Measurements from ENCODE around the gene AZGP1.

DNA sequence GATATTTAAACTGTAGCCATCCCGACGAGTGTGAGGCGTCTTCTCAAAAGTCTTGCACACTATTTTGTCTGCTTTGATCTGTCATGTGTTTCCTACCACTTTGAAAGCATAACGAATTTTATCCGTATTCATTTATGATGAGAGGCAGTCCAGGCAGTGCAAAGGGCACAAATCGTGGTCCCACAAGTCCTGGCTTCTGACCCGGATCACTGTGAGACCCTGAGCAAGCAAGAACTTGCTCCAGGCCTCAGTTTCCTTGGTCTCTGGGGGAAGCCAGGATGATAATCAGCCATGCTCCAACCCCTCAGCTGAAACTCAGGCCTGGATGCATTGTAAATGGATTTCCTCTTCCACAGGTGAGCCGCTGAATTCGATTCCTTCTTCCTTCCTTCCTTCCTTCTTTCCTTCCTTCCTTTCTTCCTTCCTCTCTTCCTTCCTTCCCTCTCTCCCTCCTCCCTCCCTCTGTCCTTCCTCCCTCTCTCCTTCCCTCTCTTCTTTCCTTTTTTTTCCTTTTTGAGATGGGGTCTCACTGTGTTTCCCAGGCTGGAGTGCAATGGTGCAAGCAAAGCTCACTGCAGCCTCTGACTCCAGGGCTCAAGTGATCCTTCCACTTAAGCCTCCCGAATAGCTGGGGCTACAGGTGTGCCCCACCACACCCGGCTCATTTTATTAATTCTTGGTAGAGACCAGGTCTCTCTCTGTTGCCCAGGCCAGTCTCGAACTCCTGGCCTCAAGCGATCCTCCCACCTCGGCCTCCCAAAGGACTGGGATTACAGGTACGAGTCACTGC lies 21.1 kb upstream of the AZGP1 start:
- TF ChIP-seq, protein P1, sequence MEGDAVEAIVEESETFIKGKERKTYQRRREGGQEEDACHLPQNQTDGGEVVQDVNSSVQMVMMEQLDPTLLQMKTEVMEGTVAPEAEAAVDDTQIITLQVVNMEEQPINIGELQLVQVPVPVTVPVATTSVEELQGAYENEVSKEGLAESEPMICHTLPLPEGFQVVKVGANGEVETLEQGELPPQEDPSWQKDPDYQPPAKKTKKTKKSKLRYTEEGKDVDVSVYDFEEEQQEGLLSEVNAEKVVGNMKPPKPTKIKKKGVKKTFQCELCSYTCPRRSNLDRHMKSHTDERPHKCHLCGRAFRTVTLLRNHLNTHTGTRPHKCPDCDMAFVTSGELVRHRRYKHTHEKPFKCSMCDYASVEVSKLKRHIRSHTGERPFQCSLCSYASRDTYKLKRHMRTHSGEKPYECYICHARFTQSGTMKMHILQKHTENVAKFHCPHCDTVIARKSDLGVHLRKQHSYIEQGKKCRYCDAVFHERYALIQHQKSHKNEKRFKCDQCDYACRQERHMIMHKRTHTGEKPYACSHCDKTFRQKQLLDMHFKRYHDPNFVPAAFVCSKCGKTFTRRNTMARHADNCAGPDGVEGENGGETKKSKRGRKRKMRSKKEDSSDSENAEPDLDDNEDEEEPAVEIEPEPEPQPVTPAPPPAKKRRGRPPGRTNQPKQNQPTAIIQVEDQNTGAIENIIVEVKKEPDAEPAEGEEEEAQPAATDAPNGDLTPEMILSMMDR (IDR thresholded peaks at IDR 0.05; ENCODE audit: poor library complexity): no peak
- TF ChIP-seq EZH2 (IDR thresholded peaks at IDR 0.05; ENCODE audit: borderline replicate concordance) (no peak), EZH2phosphoT487 (IDR thresholded peaks at IDR 0.05; ENCODE audit: low read depth, severe bottlenecking, unreplicated experiment) (no peak)
